ENCODE data around the gene TRIM71. TPM values are rescaled to one million over a fixed set of nuclear protein-coding genes. Genes with fewer than 3 reads are reported as not detected.

TRIM71 gene
- total RNA-seq, 1 experiment from 2014 or later = 0.18 TPM

- Histone ChIP-seq H3K27ac (ENCODE audit: low read length) (no peak overlapping the region), H3K27me3 (ENCODE audit: control insufficient read depth, insufficient read depth, low read length) (no peaks in the 10 kb centered on the region; the same call in none of the 2 replicates), H3K9me3 (ENCODE audit: control insufficient read depth, insufficient read depth, low read depth, low read length) (no peaks in the 10 kb centered on the region), H3K4me3 (ENCODE audit: low read depth in 2 of 2, low read length in 2 of 2) (peak overlapping the region; percentile 35 to 39), H3K36me3 (ENCODE audit: control insufficient read depth, insufficient read depth, low read length) (no peaks in the 10 kb centered on the region), H3K4me1 (ENCODE audit: control insufficient read depth, insufficient read depth, low read length) (no peaks in the 10 kb centered on the region)
- DNase-seq (ENCODE audit: low read depth, low spot score) = no peak
- BruUV-seq (replicated peaks) = no TSS peak
- in situ Hi-C loops (cut with HindIII; ENCODE audit: low pct_unique_long_range_greater_than_20kb, low sequenced_read_pairs) (no loop called here), intact Hi-C loops (cut with micrococcal nuclease; ENCODE audit: unreplicated experiment) (no loop called here)
- ChIA-PET POLR2A (no interaction called here), CTCF (no interaction called here)
- TF ChIP-seq POLR2AphosphoS5 (IDR thresholded peaks at IDR 0.05; ENCODE audit: low read depth, low read length) (no peak), SIN3A (IDR thresholded peaks at IDR 0.05; ENCODE audit: borderline replicate concordance, insufficient read depth, low read depth, low read length) (no peak), TCF7L2 (IDR thresholded peaks at IDR 0.05; ENCODE audit: low read depth, low read length) (no peak)
- TF ChIP-seq, protein P1, sequence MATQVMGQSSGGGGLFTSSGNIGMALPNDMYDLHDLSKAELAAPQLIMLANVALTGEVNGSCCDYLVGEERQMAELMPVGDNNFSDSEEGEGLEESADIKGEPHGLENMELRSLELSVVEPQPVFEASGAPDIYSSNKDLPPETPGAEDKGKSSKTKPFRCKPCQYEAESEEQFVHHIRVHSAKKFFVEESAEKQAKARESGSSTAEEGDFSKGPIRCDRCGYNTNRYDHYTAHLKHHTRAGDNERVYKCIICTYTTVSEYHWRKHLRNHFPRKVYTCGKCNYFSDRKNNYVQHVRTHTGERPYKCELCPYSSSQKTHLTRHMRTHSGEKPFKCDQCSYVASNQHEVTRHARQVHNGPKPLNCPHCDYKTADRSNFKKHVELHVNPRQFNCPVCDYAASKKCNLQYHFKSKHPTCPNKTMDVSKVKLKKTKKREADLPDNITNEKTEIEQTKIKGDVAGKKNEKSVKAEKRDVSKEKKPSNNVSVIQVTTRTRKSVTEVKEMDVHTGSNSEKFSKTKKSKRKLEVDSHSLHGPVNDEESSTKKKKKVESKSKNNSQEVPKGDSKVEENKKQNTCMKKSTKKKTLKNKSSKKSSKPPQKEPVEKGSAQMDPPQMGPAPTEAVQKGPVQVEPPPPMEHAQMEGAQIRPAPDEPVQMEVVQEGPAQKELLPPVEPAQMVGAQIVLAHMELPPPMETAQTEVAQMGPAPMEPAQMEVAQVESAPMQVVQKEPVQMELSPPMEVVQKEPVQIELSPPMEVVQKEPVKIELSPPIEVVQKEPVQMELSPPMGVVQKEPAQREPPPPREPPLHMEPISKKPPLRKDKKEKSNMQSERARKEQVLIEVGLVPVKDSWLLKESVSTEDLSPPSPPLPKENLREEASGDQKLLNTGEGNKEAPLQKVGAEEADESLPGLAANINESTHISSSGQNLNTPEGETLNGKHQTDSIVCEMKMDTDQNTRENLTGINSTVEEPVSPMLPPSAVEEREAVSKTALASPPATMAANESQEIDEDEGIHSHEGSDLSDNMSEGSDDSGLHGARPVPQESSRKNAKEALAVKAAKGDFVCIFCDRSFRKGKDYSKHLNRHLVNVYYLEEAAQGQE (IDR thresholded peaks at IDR 0.05; ENCODE audit: insufficient read depth in 1 of 2, low read depth in 2 of 2, low read length in 1 of 2) = no peak
- TF ChIP-seq, protein P2, sequence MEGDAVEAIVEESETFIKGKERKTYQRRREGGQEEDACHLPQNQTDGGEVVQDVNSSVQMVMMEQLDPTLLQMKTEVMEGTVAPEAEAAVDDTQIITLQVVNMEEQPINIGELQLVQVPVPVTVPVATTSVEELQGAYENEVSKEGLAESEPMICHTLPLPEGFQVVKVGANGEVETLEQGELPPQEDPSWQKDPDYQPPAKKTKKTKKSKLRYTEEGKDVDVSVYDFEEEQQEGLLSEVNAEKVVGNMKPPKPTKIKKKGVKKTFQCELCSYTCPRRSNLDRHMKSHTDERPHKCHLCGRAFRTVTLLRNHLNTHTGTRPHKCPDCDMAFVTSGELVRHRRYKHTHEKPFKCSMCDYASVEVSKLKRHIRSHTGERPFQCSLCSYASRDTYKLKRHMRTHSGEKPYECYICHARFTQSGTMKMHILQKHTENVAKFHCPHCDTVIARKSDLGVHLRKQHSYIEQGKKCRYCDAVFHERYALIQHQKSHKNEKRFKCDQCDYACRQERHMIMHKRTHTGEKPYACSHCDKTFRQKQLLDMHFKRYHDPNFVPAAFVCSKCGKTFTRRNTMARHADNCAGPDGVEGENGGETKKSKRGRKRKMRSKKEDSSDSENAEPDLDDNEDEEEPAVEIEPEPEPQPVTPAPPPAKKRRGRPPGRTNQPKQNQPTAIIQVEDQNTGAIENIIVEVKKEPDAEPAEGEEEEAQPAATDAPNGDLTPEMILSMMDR (IDR thresholded peaks at IDR 0.05) = no peak
- no peak for ATAC-seq
These were observed 1.1 kb upstream of the TRIM71 start for GRCh38 chr3:32816439-32817256.

DNA sequence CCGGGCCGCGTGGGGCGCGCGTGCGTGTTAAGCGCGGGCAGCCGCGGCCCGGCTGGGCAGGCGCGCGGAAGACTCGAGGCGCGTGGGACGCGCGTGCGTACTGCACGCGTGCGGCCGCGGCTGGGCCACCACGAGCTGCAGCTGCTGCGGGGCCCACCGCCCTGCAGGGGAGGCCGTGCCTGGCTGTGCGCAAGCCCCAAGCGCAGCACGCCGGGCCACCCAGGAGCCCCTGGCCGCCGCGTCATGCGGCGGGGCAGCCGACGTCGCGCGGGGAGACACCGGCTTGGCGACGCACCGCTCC is 590 bp upstream of the TRIM71 start:
- Histone ChIP-seq H3K36me3 (ENCODE audit: control insufficient read depth, insufficient read depth, low read length) (no peaks in the 10 kb centered on the region), H3K4me3 (ENCODE audit: low read depth in 2 of 2, low read length in 2 of 2) (no peak overlapping the region; a peak in 1 of 4 replicates), H3K27ac (ENCODE audit: low read length) (no peak overlapping the region), H3K27me3 (ENCODE audit: control insufficient read depth, insufficient read depth, low read length) (no peaks in the 10 kb centered on the region; the same call in none of the 2 replicates), H3K9me3 (ENCODE audit: control insufficient read depth, insufficient read depth, low read depth, low read length) (no peaks in the 10 kb centered on the region), H3K4me1 (ENCODE audit: control insufficient read depth, insufficient read depth, low read length) (no peaks in the 10 kb centered on the region)
- ChIA-PET POLR2A (no interaction called here), CTCF (no interaction called here)
- in situ Hi-C loops (cut with HindIII; ENCODE audit: low pct_unique_long_range_greater_than_20kb, low sequenced_read_pairs) (no loop called here), intact Hi-C loops (cut with micrococcal nuclease; ENCODE audit: unreplicated experiment) (no loop called here)
- ATAC-seq (no peak), DNase-seq (ENCODE audit: low read depth, low spot score) (no peak)
- TF ChIP-seq POLR2AphosphoS5 (IDR thresholded peaks at IDR 0.05; ENCODE audit: low read depth, low read length) (no peak), TCF7L2 (IDR thresholded peaks at IDR 0.05; ENCODE audit: low read depth, low read length) (no peak), SIN3A (IDR thresholded peaks at IDR 0.05; ENCODE audit: borderline replicate concordance, insufficient read depth, low read depth, low read length) (no peak)
- TF ChIP-seq, protein P1 (IDR thresholded peaks at IDR 0.05; ENCODE audit: insufficient read depth in 1 of 2, low read depth in 2 of 2, low read length in 1 of 2) = no peak
- TF ChIP-seq, protein P2 (IDR thresholded peaks at IDR 0.05) = no peak
- no TSS peak for BruUV-seq (replicated peaks)

Measured in Panc1 (cell line).